ENCODE results near the gene NUP88. TPM values are rescaled to one million over a fixed set of nuclear protein-coding genes. Genes with fewer than 3 reads are reported as not detected.

The NUP88 gene
- total and polyA plus RNA-seq, 2 donors (not counting 3 experiments of a cell fraction or from before 2014, with no cell fraction given): 52.5 to 95.8 TPM

GRCh38 chr17:5352681-5353289, 66.7 kb downstream of the NUP88 start:
- no peaks in the 10 kb centered on the region for H3K9me1 ChIP-seq (replicated peaks; ENCODE audit: control insufficient read depth, extremely low read depth, insufficient read depth, low read length)
- no peak overlapping the region for H3K9ac ChIP-seq (replicated peaks; ENCODE audit: extremely low read depth, insufficient read depth, low read length)
- H3K36me3 ChIP-seq (ENCODE audit: control insufficient read depth in 2 of 2, extremely low read depth in 1 of 2, insufficient read depth in 2 of 2, low read length in 2 of 2): peaks cover 0 to 17% of the 10 kb centered on the region in 2 experiments
- H2AFZ ChIP-seq (ENCODE audit: low read depth, low read length): no peak overlapping the region
- FAIRE-seq (no peak), DNase-seq (ENCODE audit: low read depth, low spot score) (no peak)
- H3K4me2 ChIP-seq (ENCODE audit: insufficient read depth, low read length): no peak overlapping the region
- H3K27ac ChIP-seq (ENCODE audit: insufficient read depth, low read depth, low read length): no peak overlapping the region
- intact Hi-C loops (cut with micrococcal nuclease): loop anchor here (1.0 kb wide), 1 partner anchor 11 kb away; no protein-coding TSS in a partner anchor
- no peaks in the 10 kb centered on the region for H4K20me1 ChIP-seq (replicated peaks; ENCODE audit: control insufficient read depth, extremely low read depth, insufficient read depth, low read length)
- H3K4me1 ChIP-seq (ENCODE audit: control insufficient read depth, extremely low read depth, insufficient read depth, low read length): no peaks in the 10 kb centered on the region
- H3K79me2 ChIP-seq (ENCODE audit: control insufficient read depth, insufficient read depth, low read length): no peaks in the 10 kb centered on the region
- no peaks in the 10 kb centered on the region for H3K9me3 ChIP-seq (replicated peaks; ENCODE audit: control insufficient read depth, insufficient read depth, low read length)
- dilution Hi-C loops (cut with MboI; ENCODE audit: extremely low pct_ligation_motif_present, low sequenced_read_pairs): no loop called here
- TF ChIP-seq CTCF (IDR thresholded peaks at IDR 0.05; ENCODE audit: extremely low read depth in 1 of 2, insufficient read depth in 1 of 2, low read depth in 1 of 2, low read length in 2 of 2) (no peak), MAX (IDR thresholded peaks at IDR 0.05; ENCODE audit: insufficient read depth, insufficient read length) (no peak), EZH2 (IDR thresholded peaks at IDR 0.05; ENCODE audit: borderline replicate concordance, low read depth, low read length, severe bottlenecking) (no peak), FOS (IDR thresholded peaks at IDR 0.05; ENCODE audit: borderline replicate concordance, insufficient read depth, low read length) (no peak), GATA2 (IDR thresholded peaks at IDR 0.05; ENCODE audit: insufficient read depth, insufficient read length, low read depth, low read length) (no peak), MYC (IDR thresholded peaks at IDR 0.05; ENCODE audit: low read depth, low read length) (no peak), POLR2AphosphoS5 (IDR thresholded peaks at IDR 0.05; ENCODE audit: insufficient read depth, low read depth, low read length) (no peak), POLR2A (IDR thresholded peaks at IDR 0.05; ENCODE audit: low read depth, low read length) (no peak), JUN (IDR thresholded peaks at IDR 0.05; ENCODE audit: borderline replicate concordance, insufficient read depth, insufficient read length, low read depth) (no peak)
- H3K27me3 ChIP-seq (ENCODE audit: control insufficient read depth in 2 of 2, insufficient read depth in 2 of 2, low read length in 2 of 2): no peaks in the 10 kb centered on the region
- BruUV-seq (replicated peaks): no TSS peak
- no peak overlapping the region for H3K4me3 ChIP-seq (replicated peaks in 1 of 3; ENCODE audit: insufficient read depth in 1 of 3, low read depth in 1 of 3, low read length in 3 of 3)
- ChIA-PET POLR2A (interaction anchor here (0.6 kb wide), 1 partner anchor 71 kb away, joined by 3 read pairs; no protein-coding TSS in a partner anchor), CTCF (no interaction called here)
